Mesendoderm (in vitro differentiated cells): Measurements from ENCODE around the gene LRCH2.
A peak's percentile ranks its signal among the peaks of the same experiment; 100 is the strongest.

Experiments used
- DNase-seq: peaks from one replicate; pipeline ENCODE4 v3.0.0; 2013
- H2AK5ac ChIP-seq: 2 replicates; pipeline ENCODE4 v1.6.1; 2013; ENCODE audit warnings: low read length, inconsistent platforms
- H2BK120ac ChIP-seq: 2 replicates; pipeline ENCODE4 v1.6.1; 2013; ENCODE audit warnings: low read depth, mild to moderate bottlenecking, low read length, moderate library complexity, mixed read lengths
- H2BK15ac ChIP-seq: replicated peaks from 2 replicates; pipeline ENCODE4 v1.6.1; 2013; ENCODE audit warnings: low read depth, mild to moderate bottlenecking, moderate library complexity
- H2BK5ac ChIP-seq: 2 replicates; pipeline ENCODE4 v1.6.1; 2013; ENCODE audit warnings: low read length, inconsistent platforms
- H3K18ac ChIP-seq: 2 replicates; pipeline ENCODE4 v1.6.1; 2013; ENCODE audit warnings: mild to moderate bottlenecking, low read length, mixed read lengths
- H3K23ac ChIP-seq: one replicate; pipeline ENCODE4 v1.6.1; 2013; ENCODE audit warnings: low read length
- H3K27ac ChIP-seq: 2 replicates; pipeline ENCODE4 v1.5.1; 2013; ENCODE audit warnings: low read depth, mild to moderate bottlenecking, inconsistent platforms, low read length, moderate library complexity
- H3K27me3 ChIP-seq: 2 replicates; pipeline ENCODE4 v1.6.1; 2013; ENCODE audit warnings: low read length, control low read depth, mild to moderate bottlenecking, inconsistent platforms; ENCODE audit not compliant: insufficient read depth, poor library complexity
- H3K36me3 ChIP-seq: 2 replicates; pipeline ENCODE4 v1.6.1; 2013; ENCODE audit warnings: low read length, inconsistent platforms; ENCODE audit not compliant: control insufficient read depth, insufficient read depth
- H3K4ac ChIP-seq: one replicate; pipeline ENCODE4 v1.6.1; 2013; ENCODE audit warnings: low read depth, mild to moderate bottlenecking, low read length, moderate library complexity
- H3K4me1 ChIP-seq: 2 replicates; pipeline ENCODE4 v1.6.1; 2013; ENCODE audit warnings: low read depth, low read length, inconsistent platforms; ENCODE audit not compliant: control insufficient read depth
- H3K4me2 ChIP-seq: 2 replicates; pipeline ENCODE4 v1.6.1; 2013; ENCODE audit warnings: low read length
- H3K4me3 ChIP-seq: 2 replicates; pipeline ENCODE4 v1.5.1; 2013; ENCODE audit warnings: mild to moderate bottlenecking, low read length
- H3K56ac ChIP-seq: one replicate; pipeline ENCODE4 v1.6.1; 2013; ENCODE audit warnings: low read length
- H3K79me1 ChIP-seq: 2 replicates; pipeline ENCODE4 v1.6.1; 2013; ENCODE audit warnings: low read length, inconsistent platforms
- H3K79me2 ChIP-seq: 2 replicates; pipeline ENCODE4 v1.6.1; 2013; ENCODE audit warnings: mild to moderate bottlenecking, low read length; ENCODE audit not compliant: control insufficient read depth, insufficient read depth
- H3K9ac ChIP-seq: 2 replicates; pipeline ENCODE4 v1.6.1; 2013; ENCODE audit warnings: low read length, inconsistent platforms
- H4K5ac ChIP-seq: one replicate; pipeline ENCODE4 v1.6.1; 2013; ENCODE audit warnings: low read length
- H4K8ac ChIP-seq: one replicate; pipeline ENCODE4 v1.6.1; 2013; ENCODE audit warnings: low read depth, mild to moderate bottlenecking, control low read depth, low read length, moderate library complexity
- WGBS: extraction: QIAGEN DNeasy Blood & Tissue Kit; methylation state at CpG from one replicate; pipeline ENCODE4 v1.1.7; 2013; ENCODE audit warnings: low lambda C conversion rate, missing lambda C conversion rate; ENCODE audit not compliant: insufficient coverage; ENCODE audit errors: extremely low coverage; 5-methylcytosine and 5-hydroxymethylcytosine counted together

Gene LRCH2

GRCh38 chrX:115178473-115178872 is 55.4 kb downstream of the LRCH2 start:
- DNase-seq, result peak; percentile 1
- Histone ChIP-seq H3K9ac (no peak overlapping the region), H3K4ac (no peak overlapping the region), H3K4me2 (no peak overlapping the region), H2BK5ac (no peak overlapping the region), H3K4me3 (no peak overlapping the region), H3K27ac (no peak overlapping the region), H3K36me3 (no peaks in the 10 kb centered on the region), H3K79me2 (no peaks in the 10 kb centered on the region), H4K5ac (no peak overlapping the region), H2BK120ac (no peak overlapping the region), H2BK15ac (no peak overlapping the region), H3K56ac (no peak overlapping the region), H3K23ac (no peak overlapping the region), H3K27me3 (no peaks in the 10 kb centered on the region), H4K8ac (no peak overlapping the region), H3K4me1 (no peaks in the 10 kb centered on the region), H3K18ac (no peak overlapping the region), H2AK5ac (no peak overlapping the region), H3K79me1 (no peaks in the 10 kb centered on the region)
- WGBS, result no CpG with 5 or more reads among the region's 1 CpG

DNA sequence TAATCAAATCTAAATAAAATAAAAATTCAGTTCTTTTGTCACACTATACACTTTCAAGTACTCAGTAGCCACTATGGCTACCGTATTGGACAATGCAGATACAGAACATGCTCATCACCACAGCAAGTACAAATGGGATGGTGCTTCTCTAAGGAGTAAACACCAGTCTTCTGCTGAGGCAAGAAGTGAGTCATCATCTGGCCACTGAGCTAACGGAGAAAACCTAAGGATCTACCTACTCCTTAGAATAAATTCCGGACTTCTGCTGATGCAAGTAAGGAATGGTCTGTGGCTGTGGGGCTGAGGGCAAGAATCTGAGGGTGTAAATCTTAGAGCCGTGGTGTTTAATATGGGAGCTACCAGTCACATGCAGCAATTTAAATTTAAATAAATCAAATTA is 56.0 kb downstream of the LRCH2 start:
- Histone ChIP-seq H2BK120ac (no peak overlapping the region), H3K27ac (no peak overlapping the region), H3K4me3 (no peak overlapping the region), H3K79me1 (no peaks in the 10 kb centered on the region), H3K36me3 (no peaks in the 10 kb centered on the region), H2BK5ac (no peak overlapping the region), H3K4me1 (no peaks in the 10 kb centered on the region), H2BK15ac (no peak overlapping the region), H3K23ac (no peak overlapping the region), H2AK5ac (no peak overlapping the region), H3K18ac (no peak overlapping the region), H4K8ac (no peak overlapping the region), H3K79me2 (no peaks in the 10 kb centered on the region), H3K27me3 (no peaks in the 10 kb centered on the region), H4K5ac (no peak overlapping the region), H3K9ac (no peak overlapping the region), H3K4ac (no peak overlapping the region), H3K4me2 (no peak overlapping the region), H3K56ac (no peak overlapping the region)
- no CpG with 5 or more reads among the region's 4 CpGs for WGBS
- peak; percentile 11 for DNase-seq

DNA sequence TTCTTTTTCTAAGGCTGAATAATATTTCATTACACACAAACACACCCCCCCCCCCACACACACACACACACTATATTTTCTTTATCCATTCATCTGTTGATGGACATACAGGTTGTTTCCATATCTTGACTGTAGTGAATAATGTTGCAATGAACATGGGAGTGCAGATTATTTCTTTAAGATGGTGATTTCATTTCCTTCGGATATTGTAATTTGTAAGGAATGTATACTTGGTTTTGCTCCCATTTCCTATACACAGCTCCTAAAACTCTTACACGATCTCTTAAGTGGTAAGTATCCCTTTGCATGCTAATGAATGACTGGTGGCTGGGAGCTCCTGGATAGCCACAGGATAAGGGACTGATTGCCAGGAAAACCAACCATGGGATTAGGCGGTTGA is 59.3 kb downstream of the LRCH2 start:
- Histone ChIP-seq H4K5ac (no peak overlapping the region), H3K4me3 (no peak overlapping the region), H3K18ac (no peak overlapping the region), H3K4ac (no peak overlapping the region), H2AK5ac (no peak overlapping the region), H2BK120ac (no peak overlapping the region), H3K4me1 (no peaks in the 10 kb centered on the region), H3K27ac (no peak overlapping the region), H3K27me3 (no peaks in the 10 kb centered on the region), H3K23ac (no peak overlapping the region), H4K8ac (no peak overlapping the region), H2BK5ac (no peak overlapping the region), H2BK15ac (no peak overlapping the region), H3K79me2 (no peaks in the 10 kb centered on the region), H3K79me1 (no peaks in the 10 kb centered on the region), H3K4me2 (no peak overlapping the region), H3K56ac (no peak overlapping the region), H3K9ac (no peak overlapping the region), H3K36me3 (no peaks in the 10 kb centered on the region)
- no CpG with 5 or more reads among the region's 3 CpGs for WGBS
- peak; percentile 28 for DNase-seq

DNA sequence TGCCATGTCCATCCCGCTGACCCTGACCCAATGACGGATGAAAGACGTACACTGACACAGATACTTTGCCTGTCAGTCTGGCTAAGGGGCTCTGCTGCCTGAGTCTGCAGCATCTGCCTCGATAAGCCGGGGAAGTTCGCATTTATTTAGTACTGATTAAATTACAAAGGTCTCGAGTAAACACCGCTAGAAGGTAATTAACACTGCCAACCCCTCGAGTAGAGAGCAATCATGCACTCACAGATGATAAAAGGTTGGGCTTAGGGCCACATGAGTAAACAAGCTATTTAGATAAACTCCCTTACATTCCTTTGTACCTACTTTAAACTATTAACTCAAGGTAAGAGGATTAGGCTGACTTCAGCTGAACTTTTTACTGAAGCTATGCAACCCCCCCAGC is 60.7 kb downstream of the LRCH2 start:
- H4K5ac ChIP-seq, result no peak overlapping the region
- peak; percentile 71 for DNase-seq
- no CpG with 5 or more reads among the region's 9 CpGs for WGBS

GRCh38 chrX:115147220-115147619 is 86.7 kb downstream of the LRCH2 start:
- Histone ChIP-seq H3K23ac (no peak overlapping the region), H2BK15ac (no peak overlapping the region), H4K8ac (no peak overlapping the region), H3K9ac (no peak overlapping the region), H3K4me3 (no peak overlapping the region), H3K27ac (no peak overlapping the region), H3K56ac (no peak overlapping the region), H3K4me1 (no peaks in the 10 kb centered on the region), H2BK120ac (no peak overlapping the region), H3K4me2 (no peak overlapping the region), H3K79me2 (no peaks in the 10 kb centered on the region), H3K18ac (no peak overlapping the region), H2BK5ac (no peak overlapping the region), H3K27me3 (no peaks in the 10 kb centered on the region), H3K4ac (no peak overlapping the region), H3K36me3 (no peaks in the 10 kb centered on the region), H2AK5ac (no peak overlapping the region), H4K5ac (no peak overlapping the region), H3K79me1 (no peaks in the 10 kb centered on the region)
- no CpG with 5 or more reads among the region's 1 CpG for WGBS
- peak; percentile 4 for DNase-seq

More for the DNA sequence above, 60.7 kb downstream of the LRCH2 start:
- H2BK5ac ChIP-seq, result no peak overlapping the region
- no peak overlapping the region for H2BK15ac ChIP-seq
- H3K79me1 ChIP-seq, result no peaks in the 10 kb centered on the region
- H3K79me2 ChIP-seq, result no peaks in the 10 kb centered on the region
- no peaks in the 10 kb centered on the region for H3K4me1 ChIP-seq
- no peak overlapping the region for H2AK5ac ChIP-seq
- H3K18ac ChIP-seq, result no peak overlapping the region
- no peak overlapping the region for H3K4me2 ChIP-seq
- H3K27me3 ChIP-seq, result no peaks in the 10 kb centered on the region
- no peak overlapping the region for H3K4me3 ChIP-seq
- H3K36me3 ChIP-seq, result no peaks in the 10 kb centered on the region
- H3K56ac ChIP-seq, result no peak overlapping the region
- no peak overlapping the region for H4K8ac ChIP-seq
- no peak overlapping the region for H3K23ac ChIP-seq
- no peak overlapping the region for H3K9ac ChIP-seq
- no peak overlapping the region for H3K4ac ChIP-seq
- H2BK120ac ChIP-seq, result no peak overlapping the region
- no peak overlapping the region for H3K27ac ChIP-seq

DNA sequence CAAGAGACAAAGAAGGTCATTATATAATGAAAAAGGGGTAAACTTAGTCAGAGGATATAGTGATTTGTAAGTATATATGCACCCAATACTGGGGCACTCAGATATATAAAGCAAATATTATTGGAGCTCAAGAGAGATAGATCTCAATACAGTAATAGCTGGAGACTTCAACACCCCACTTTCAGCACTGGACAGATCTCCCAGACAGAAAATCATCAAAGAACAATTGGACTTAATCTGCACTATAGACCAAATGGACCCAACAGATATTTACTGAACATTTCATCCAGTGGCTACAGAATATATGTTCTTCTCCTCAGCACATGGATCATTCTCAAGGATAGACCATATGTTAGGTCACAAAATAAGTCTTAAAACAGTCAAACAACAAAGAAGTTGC is 91.8 kb downstream of the LRCH2 start:
- Histone ChIP-seq H4K5ac (no peak overlapping the region), H3K18ac (no peak overlapping the region), H3K36me3 (no peaks in the 10 kb centered on the region), H3K4me3 (no peak overlapping the region), H3K4ac (no peak overlapping the region), H2BK5ac (no peak overlapping the region), H3K27ac (no peak overlapping the region), H3K56ac (no peak overlapping the region), H3K4me1 (no peaks in the 10 kb centered on the region), H3K27me3 (no peaks in the 10 kb centered on the region), H3K9ac (no peak overlapping the region), H2BK120ac (no peak overlapping the region), H3K79me1 (no peaks in the 10 kb centered on the region), H4K8ac (no peak overlapping the region), H3K79me2 (no peaks in the 10 kb centered on the region), H3K23ac (no peak overlapping the region), H2BK15ac (no peak overlapping the region), H2AK5ac (no peak overlapping the region), H3K4me2 (no peak overlapping the region)
- no peak for DNase-seq
